B cell (primary cell): ENCODE measurements around the gene BMPER. TPM values are rescaled to one million over a fixed set of nuclear protein-coding genes. Genes with fewer than 3 reads are reported as not detected.

ENCODE experiments used
- ATAC-seq: fragments of 200-7000 bp; cut with Tn5 transposase; one replicate; pipeline ENCODE4 v1.10.0; 2021; ENCODE audit warnings: low read depth, mild to moderate bottlenecking, moderate number of reproducible peaks, moderate library complexity
- CTCF ChIA-PET: fragments of 350-600 bp; sonication (Branson Sonifier 250); formaldehyde crosslinking; loops from one replicate; lab custom pipeline; 2021; ENCODE audit warnings: antibody characterized with exemption, inconsistent platforms; lab: Charles Lee
- POLR2A ChIA-PET: fragments of 350-600 bp; sonication (Branson Sonifier 250); formaldehyde crosslinking; loops from one replicate; lab custom pipeline; 2021; ENCODE audit warnings: antibody characterized with exemption; lab: Charles Lee
- DNase-seq: peaks from one replicate; pipeline ENCODE4 v3.0.0; 2013
- H2AFZ ChIP-seq: 2 replicates; pipeline ENCODE4 v1.6.1; 2012; ENCODE audit warnings: mild to moderate bottlenecking, low read depth, low read length; ENCODE audit not compliant: insufficient read depth, poor library complexity, severe bottlenecking
- H3K27ac ChIP-seq, 2 donors: 1 replicate in 1 of 2; 2 replicates in 1 of 2; pipeline ENCODE4 v1.5.1; 2012 to 2013; ENCODE audit warnings: low read length in 2 of 2, mild to moderate bottlenecking in 2 of 2, moderate library complexity in 1 of 2
- H3K27me3 ChIP-seq, 4 experiments: fragments of 200-600 bp in 1 of 4; sonication (generic) in 1 of 4; replicated peaks in 1 of 4; 1 replicate in 2 of 4; 2 replicates in 2 of 4; pipeline versions ENCODE4 v1.6.1 to v1.7.0; 2013 to 2016; ENCODE audit warnings: low read length in 3 of 4, mild to moderate bottlenecking in 2 of 4, mixed read lengths in 1 of 4, moderate library complexity in 1 of 4; ENCODE audit not compliant: insufficient read depth in 4 of 4, control insufficient read depth in 3 of 4; ENCODE audit errors: control extremely low read depth in 1 of 4
- H3K36me3 ChIP-seq, 2 experiments: replicated peaks in 1 of 2; 1 replicate in 1 of 2; 2 replicates in 1 of 2; pipeline versions ENCODE4 v1.6.1 to v1.7.1; 2013; ENCODE audit warnings: low read length in 1 of 2; ENCODE audit not compliant: insufficient read depth in 2 of 2, control insufficient read depth in 1 of 2; ENCODE audit errors: control extremely low read depth in 1 of 2, extremely low read depth in 1 of 2
- H3K4me1 ChIP-seq, 2 donors: fragments of 200-600 bp in 1 of 2; sonication (generic) in 1 of 2; 1 replicate in 1 of 2; 2 replicates in 1 of 2; pipeline versions ENCODE4 v1.5.1 to v1.6.1; 2013 to 2017; ENCODE audit warnings: low read length in 2 of 2; ENCODE audit not compliant: control insufficient read depth in 2 of 2, insufficient read depth in 2 of 2
- H3K4me2 ChIP-seq: replicated peaks from 2 replicates; pipeline ENCODE3; 2012; ENCODE audit warnings: mild to moderate bottlenecking, low read depth, low read length; ENCODE audit not compliant: poor library complexity, severe bottlenecking
- H3K4me3 ChIP-seq, 5 experiments: fragments of 200-600 bp in 1 of 5; sonication (generic) in 1 of 5; 1 replicate in 3 of 5; 2 replicates in 2 of 5; pipeline versions ENCODE4 v1.5.1 to v1.7.0; 2011 to 2016; ENCODE audit warnings: low read length in 4 of 5, mild to moderate bottlenecking in 4 of 5, low read depth in 2 of 5, control low read depth in 1 of 5, moderate library complexity in 1 of 5; ENCODE audit not compliant: insufficient read depth in 1 of 5; ENCODE audit errors: control extremely low read depth in 1 of 5, extremely low read depth in 1 of 5
- H3K79me2 ChIP-seq: fragments of 200-600 bp; sonication (generic); one replicate; pipeline ENCODE4 v1.6.0; 2016; ENCODE audit warnings: low read length; ENCODE audit not compliant: control insufficient read depth, insufficient read depth
- H3K9ac ChIP-seq: fragments of 200-600 bp; sonication (generic); 2 replicates; pipeline ENCODE4 v1.6.1; 2017; ENCODE audit warnings: mild to moderate bottlenecking, low read length, moderate library complexity
- H3K9me3 ChIP-seq, 3 donors: one replicate each; pipeline versions ENCODE4 v1.6.1 to v1.7.1; 2013; ENCODE audit warnings: low read length in 2 of 3; ENCODE audit not compliant: control insufficient read depth in 2 of 3, insufficient read depth in 1 of 3; ENCODE audit errors: control extremely low read depth in 1 of 3
- H4K20me1 ChIP-seq: 2 replicates; pipeline ENCODE4 v1.6.0; 2012; ENCODE audit warnings: mild to moderate bottlenecking, low read length; ENCODE audit not compliant: insufficient read depth, control insufficient read depth, poor library complexity, severe bottlenecking
- H3K27ac Mint-ChIP-seq: one replicate; pipeline ENCODE4 v1.8.0; 2021; ENCODE audit warnings: mixed read lengths
- H3K27me3 Mint-ChIP-seq: one replicate; pipeline ENCODE4 v1.8.0; 2021; ENCODE audit warnings: mixed read lengths
- H3K4me1 Mint-ChIP-seq: one replicate; pipeline ENCODE4 v1.8.0; 2021; ENCODE audit warnings: mixed read lengths
- H3K4me3 Mint-ChIP-seq: one replicate; pipeline ENCODE4 v1.8.0; 2021; ENCODE audit warnings: mixed read lengths
- H3K9me3 Mint-ChIP-seq: one replicate; pipeline ENCODE4 v1.8.0; 2022; ENCODE audit warnings: mixed read lengths; ENCODE audit not compliant: insufficient read depth
- CTCF ChIP-seq: fragments of 200-600 bp; IDR thresholded peaks from one replicate; pipeline ENCODE4 v1.8.0; 2022; ENCODE audit warnings: antibody characterized with exemption, mild to moderate bottlenecking
- EZH2 ChIP-seq: IDR thresholded peaks from 2 replicates; pipeline ENCODE4 v1.6.1; 2012; ENCODE audit warnings: borderline replicate concordance, low read depth, mild to moderate bottlenecking, moderate library complexity, low read length; ENCODE audit not compliant: insufficient read depth, poor library complexity, severe bottlenecking
- WGBS: methylation state at CpG from one replicate; pipeline ENCODE4 v1.1.5; 2013; ENCODE audit warnings: missing lambda C conversion rate; ENCODE audit not compliant: insufficient coverage; 5-methylcytosine and 5-hydroxymethylcytosine counted together
- intact Hi-C: fragments of 100-400 bp; cut with micrococcal nuclease; formaldehyde crosslinking; loops from one replicate; pipeline ENCODE4 v1.10.0; 2022
- polyA plus RNA-seq: library from polyadenylated mRNA; depleted of rRNA; stranded (reverse); fragments of >200 nt; gene quantifications from 2 replicates; pipeline ENCODE4 v1.2.3, GENCODE V29; 2012
- total RNA-seq, 2 donors: library from RNA; stranded (reverse); fragments of 120-200 nt in 1 of 2; gene quantifications; 1 replicate in 1 of 2; 2 replicates in 1 of 2; pipeline versions ENCODE4 v1.2.3 to v1.2.4, GENCODE V29; 2013 to 2022

Gene BMPER
- total and polyA plus RNA-seq, 2 donors (not counting 1 experiment from before 2014, with no cell fraction given) = not detected

- H3K27me3 Mint-ChIP-seq = no peaks in the 10 kb centered on the region
- intact Hi-C loops = no loop called here
- WGBS = no CpG with 5 or more reads among the region's 2 CpGs
- ATAC-seq (no peak), DNase-seq (no peak)
- no peaks in the 10 kb centered on the region for H3K36me3 ChIP-seq
- H3K4me1 Mint-ChIP-seq = no peaks in the 10 kb centered on the region
- H3K4me3 ChIP-seq = no peak overlapping the region
- no peak overlapping the region for H3K9ac ChIP-seq
- TF ChIP-seq CTCF (no peak), EZH2 (no peak)
- H3K9me3 ChIP-seq = peaks cover 0 to 8% (median 0%) of the 10 kb centered on the region in 3 donors
- H3K79me2 ChIP-seq = no peaks in the 10 kb centered on the region
- no peaks in the 10 kb centered on the region for H4K20me1 ChIP-seq
- CTCF ChIA-PET = no interaction called here
- H3K4me2 ChIP-seq = no peak overlapping the region
- no peak overlapping the region for H3K27ac Mint-ChIP-seq
- H3K4me3 Mint-ChIP-seq = no peak overlapping the region
- no peak overlapping the region for H2AFZ ChIP-seq
- H3K9me3 Mint-ChIP-seq = no peaks in the 10 kb centered on the region
- H3K27ac ChIP-seq = no peak overlapping the region
- no peaks in the 10 kb centered on the region for H3K27me3 ChIP-seq
- H3K4me1 ChIP-seq = no peaks in the 10 kb centered on the region
- POLR2A ChIA-PET = no interaction called here
Observed at GRCh38 chr7:34156336-34156735, 251.0 kb downstream of the BMPER start.

- H3K27me3 Mint-ChIP-seq = no peaks in the 10 kb centered on the region
- no peak overlapping the region for H3K4me3 Mint-ChIP-seq
- H3K4me1 ChIP-seq = no peaks in the 10 kb centered on the region
- no peaks in the 10 kb centered on the region for H3K27me3 ChIP-seq
- H3K9ac ChIP-seq = no peak overlapping the region
- H3K4me3 ChIP-seq = no peak overlapping the region
- H3K27ac Mint-ChIP-seq = no peak overlapping the region
- no peaks in the 10 kb centered on the region for H3K36me3 ChIP-seq
- ChIA-PET POLR2A (no interaction called here), CTCF (no interaction called here)
- no peak overlapping the region for H2AFZ ChIP-seq
- WGBS = no CpG with 5 or more reads among the region's 2 CpGs
- peaks cover 0 to 8% (median 0%) of the 10 kb centered on the region in 3 donors for H3K9me3 ChIP-seq
- TF ChIP-seq CTCF (no peak), EZH2 (no peak)
- intact Hi-C loops = no loop called here
- no peaks in the 10 kb centered on the region for H3K4me1 Mint-ChIP-seq
- ATAC-seq (no peak), DNase-seq (no peak)
- H3K4me2 ChIP-seq = no peak overlapping the region
- H3K79me2 ChIP-seq = no peaks in the 10 kb centered on the region
- H4K20me1 ChIP-seq = no peaks in the 10 kb centered on the region
- H3K27ac ChIP-seq = no peak overlapping the region
- H3K9me3 Mint-ChIP-seq = no peaks in the 10 kb centered on the region
Observed at GRCh38 chr7:34157137-34157536, 251.8 kb downstream of the BMPER start.
